HepG2 (cell line): ENCODE results near the gene CD4. TPM values are rescaled to one million over a fixed set of nuclear protein-coding genes. Genes with fewer than 3 reads are reported as not detected.

Source experiments
- CBX2 ChIP-seq, 2 experiments: fragments of 200-600 bp in 1 of 2; sonication (generic); formaldehyde crosslinking in 1 of 2; IDR thresholded peaks; 2 replicates each; pipeline versions ENCODE4 v1.7.0 to v1.8.1; 2018 to 2022; ENCODE audit warnings: low read depth in 2 of 2, low read length in 1 of 2, mild to moderate bottlenecking in 1 of 2, missing genetic modification reagents in 1 of 2
- ETV6 ChIP-seq: sonication (generic); formaldehyde crosslinking; conservative IDR thresholded peaks from 2 replicates; pipeline ENCODE4 v1.4.0; 2020; ENCODE audit warnings: missing genetic modification reagents
- HNRNPL ChIP-seq: fragments of 200-400 bp; formaldehyde crosslinking; IDR thresholded peaks from 2 replicates; pipeline ENCODE4 v1.6.1; 2017; ENCODE audit warnings: mild to moderate bottlenecking, low read depth, low read length
- KMT2A ChIP-seq: sonication (generic); formaldehyde crosslinking; IDR thresholded peaks from 2 replicates; pipeline ENCODE4 v1.4.0; 2020; ENCODE audit warnings: missing genetic modification reagents
- NR3C1 ChIP-seq: sonication (generic); formaldehyde crosslinking; IDR thresholded peaks from 2 replicates; pipeline ENCODE4 v1.4.0; 2020; ENCODE audit warnings: missing genetic modification reagents
- NRL ChIP-seq: sonication (generic); formaldehyde crosslinking; IDR thresholded peaks from 2 replicates; pipeline ENCODE4 v1.5.0; 2020; ENCODE audit warnings: missing genetic modification reagents, mild to moderate bottlenecking, moderate library complexity, borderline replicate concordance
- PBX2 ChIP-seq: IDR thresholded peaks from 2 replicates; pipeline ENCODE4 v1.6.1; 2016; ENCODE audit warnings: control low read depth
- PTBP1 ChIP-seq: fragments of 200-400 bp; formaldehyde crosslinking; IDR thresholded peaks from 2 replicates; pipeline ENCODE4 v1.6.1; 2018; ENCODE audit warnings: low read length, low read depth; ENCODE audit not compliant: poor library complexity, severe bottlenecking
- TAF15 ChIP-seq: fragments of 200-400 bp; formaldehyde crosslinking; IDR thresholded peaks from one replicate; pipeline ENCODE4 v1.6.1; 2018; ENCODE audit warnings: mild to moderate bottlenecking, low read depth, low read length; ENCODE audit not compliant: poor library complexity, severe bottlenecking
- ZBTB21 ChIP-seq: sonication (generic); formaldehyde crosslinking; IDR thresholded peaks from 2 replicates; pipeline ENCODE4 v1.4.0; 2020; ENCODE audit warnings: missing genetic modification reagents
- ZFP82 ChIP-seq: sonication (generic); formaldehyde crosslinking; IDR thresholded peaks from 2 replicates; pipeline ENCODE4 v1.5.1; 2020; ENCODE audit warnings: mild to moderate bottlenecking, missing genetic modification reagents, borderline replicate concordance
- ZHX1 ChIP-seq: sonication (generic); formaldehyde crosslinking; IDR thresholded peaks from 2 replicates; pipeline ENCODE4 v1.8.1; 2022; ENCODE audit warnings: low read depth, mild to moderate bottlenecking, missing genetic modification reagents
- ZNF143 ChIP-seq: sonication (generic); formaldehyde crosslinking; IDR thresholded peaks from 2 replicates; pipeline ENCODE4 v1.4.0; 2020; ENCODE audit warnings: missing genetic modification reagents
- ZNF335 ChIP-seq: sonication (generic); formaldehyde crosslinking; IDR thresholded peaks from 2 replicates; pipeline ENCODE4 v1.4.0; 2020; ENCODE audit warnings: missing genetic modification reagents
- ZNF572 ChIP-seq: sonication (generic); formaldehyde crosslinking; IDR thresholded peaks from 2 replicates; pipeline ENCODE4 v1.5.1; 2020; ENCODE audit warnings: mild to moderate bottlenecking, missing genetic modification reagents
- ZNF816 ChIP-seq: sonication (generic); formaldehyde crosslinking; IDR thresholded peaks from 2 replicates; pipeline ENCODE4 v1.8.0; 2022; ENCODE audit warnings: missing genetic modification reagents, mild to moderate bottlenecking, borderline replicate concordance
- ZNF850 ChIP-seq: sonication (generic); formaldehyde crosslinking; conservative IDR thresholded peaks from 2 replicates; pipeline ENCODE4 v1.9.0; 2021; ENCODE audit warnings: mild to moderate bottlenecking, missing genetic modification reagents
- polyA plus RNA-seq, 8 experiments: library from polyadenylated mRNA; depleted of rRNA in 3 of 8; stranded (reverse) in 7 of 8; unstranded in 1 of 8; fragments of >200 nt; fragmentation: Illumina TruSeq in 4 of 8; extraction: Trizol in 4 of 8; gene quantifications; 2 replicates each; pipeline versions ENCODE4 v1.2.1 to v1.2.3, GENCODE V29; 2011 to 2016; ENCODE audit warnings: low read depth in 4 of 8, missing spikeins in 1 of 8, mixed read lengths in 1 of 8; ENCODE audit not compliant: insufficient read depth in 1 of 8
- total RNA-seq, 5 experiments: library from RNA; depleted of rRNA; stranded (reverse); fragments of >200 nt; fragmentation: Illumina TruSeq; extraction: Trizol; gene quantifications; 2 replicates each; pipeline ENCODE4 v1.2.3, GENCODE V29; 2016; ENCODE audit warnings: low read depth in 1 of 5
- TF ChIP-seq, protein P1 (sequence below): sonication (generic); formaldehyde crosslinking; IDR thresholded peaks from 2 replicates; pipeline ENCODE4 v1.4.0; 2020; ENCODE audit warnings: missing genetic modification reagents
- TF ChIP-seq, protein P2 (sequence below): sonication (generic); formaldehyde crosslinking; IDR thresholded peaks from 2 replicates; pipeline ENCODE4 v1.4.0; 2020; ENCODE audit warnings: low read depth, mild to moderate bottlenecking, missing genetic modification reagents
- TF ChIP-seq, protein P3 (sequence below): IDR thresholded peaks from 2 replicates; pipeline ENCODE4 v1.6.1; 2016; ENCODE audit warnings: mild to moderate bottlenecking

CD4 gene
- total and polyA plus RNA-seq, 2 of the 13 experiments (the other 11 are each of a cell fraction or from before 2014, with no cell fraction given), result 0.07 to 0.95 TPM

DNA sequence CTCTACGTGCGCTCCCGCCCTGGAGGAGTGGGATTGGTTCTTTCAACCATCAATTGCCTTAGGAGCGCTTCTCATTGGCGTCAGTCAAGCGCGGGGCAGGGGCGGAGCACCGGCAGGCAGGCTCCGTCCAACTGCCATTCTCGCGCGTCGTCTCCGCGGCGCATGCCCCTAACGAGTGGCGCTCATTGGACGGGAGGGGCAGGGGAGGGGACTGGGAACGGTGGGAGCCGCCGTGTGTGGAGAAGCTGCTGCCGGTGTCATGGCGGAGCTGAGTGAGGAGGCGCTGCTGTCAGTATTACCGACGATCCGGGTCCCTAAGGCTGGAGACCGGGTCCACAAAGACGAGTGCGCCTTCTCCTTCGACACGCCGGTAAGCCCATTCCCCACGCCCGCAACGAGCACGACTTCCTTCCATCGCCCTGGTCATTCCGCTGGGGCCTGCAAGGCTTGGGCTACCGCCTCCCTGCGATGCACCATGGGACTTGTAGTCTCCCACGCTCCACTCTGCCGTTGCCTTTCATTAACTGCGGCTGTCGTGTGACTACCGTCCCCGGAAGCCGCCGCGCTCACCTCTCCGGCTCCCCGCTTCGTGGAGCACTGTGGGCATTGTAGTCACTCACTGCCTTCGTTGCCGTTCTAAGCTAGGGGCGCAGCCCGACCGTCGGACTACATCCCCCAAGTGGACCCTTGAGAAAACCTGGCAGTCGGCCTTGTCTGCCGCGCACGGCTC, 62.8 kb downstream of the CD4 start, which contains the start of gene USP5 (continued):
- TF ChIP-seq, protein P1, sequence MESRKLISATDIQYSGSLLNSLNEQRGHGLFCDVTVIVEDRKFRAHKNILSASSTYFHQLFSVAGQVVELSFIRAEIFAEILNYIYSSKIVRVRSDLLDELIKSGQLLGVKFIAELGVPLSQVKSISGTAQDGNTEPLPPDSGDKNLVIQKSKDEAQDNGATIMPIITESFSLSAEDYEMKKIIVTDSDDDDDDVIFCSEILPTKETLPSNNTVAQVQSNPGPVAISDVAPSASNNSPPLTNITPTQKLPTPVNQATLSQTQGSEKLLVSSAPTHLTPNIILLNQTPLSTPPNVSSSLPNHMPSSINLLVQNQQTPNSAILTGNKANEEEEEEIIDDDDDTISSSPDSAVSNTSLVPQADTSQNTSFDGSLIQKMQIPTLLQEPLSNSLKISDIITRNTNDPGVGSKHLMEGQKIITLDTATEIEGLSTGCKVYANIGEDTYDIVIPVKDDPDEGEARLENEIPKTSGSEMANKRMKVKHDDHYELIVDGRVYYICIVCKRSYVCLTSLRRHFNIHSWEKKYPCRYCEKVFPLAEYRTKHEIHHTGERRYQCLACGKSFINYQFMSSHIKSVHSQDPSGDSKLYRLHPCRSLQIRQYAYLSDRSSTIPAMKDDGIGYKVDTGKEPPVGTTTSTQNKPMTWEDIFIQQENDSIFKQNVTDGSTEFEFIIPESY (CRISPR knock-in tag), result no peak
- peak; percentile 52 for TF ChIP-seq TAF15
- 0 out of 2 replicates have a peak, but pooled peaks have one; percentile 34 for TF ChIP-seq ZBTB21
- TF ChIP-seq ZNF143 (CRISPR knock-in tag), result peak; percentile 98
- 0 out of 2 replicates have a peak, but pooled peaks have one; percentile 74 for TF ChIP-seq ZFP82 (CRISPR knock-in tag)
- TF ChIP-seq CBX2 (IDR thresholded peaks at IDR 0.05; ENCODE audit: low read depth, low read length), result no peak
- TF ChIP-seq CBX2 (CRISPR knock-in tag; IDR thresholded peaks at IDR 0.05; ENCODE audit: low read depth), result no peak
- no peak for TF ChIP-seq ZNF816
- 0 out of 2 replicates have a peak, but pooled peaks have one; percentile 33 for TF ChIP-seq HNRNPL
- TF ChIP-seq, protein P2, sequence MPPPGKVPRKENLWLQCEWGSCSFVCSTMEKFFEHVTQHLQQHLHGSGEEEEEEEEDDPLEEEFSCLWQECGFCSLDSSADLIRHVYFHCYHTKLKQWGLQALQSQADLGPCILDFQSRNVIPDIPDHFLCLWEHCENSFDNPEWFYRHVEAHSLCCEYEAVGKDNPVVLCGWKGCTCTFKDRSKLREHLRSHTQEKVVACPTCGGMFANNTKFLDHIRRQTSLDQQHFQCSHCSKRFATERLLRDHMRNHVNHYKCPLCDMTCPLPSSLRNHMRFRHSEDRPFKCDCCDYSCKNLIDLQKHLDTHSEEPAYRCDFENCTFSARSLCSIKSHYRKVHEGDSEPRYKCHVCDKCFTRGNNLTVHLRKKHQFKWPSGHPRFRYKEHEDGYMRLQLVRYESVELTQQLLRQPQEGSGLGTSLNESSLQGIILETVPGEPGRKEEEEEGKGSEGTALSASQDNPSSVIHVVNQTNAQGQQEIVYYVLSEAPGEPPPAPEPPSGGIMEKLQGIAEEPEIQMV, result no peak
- TF ChIP-seq PTBP1, result no peak
- TF ChIP-seq ETV6 (CRISPR knock-in tag), result peak; percentile 63; the same call in 1 of the 2 replicates
- no peak for TF ChIP-seq NR3C1 (CRISPR knock-in tag)
- TF ChIP-seq, protein P3, sequence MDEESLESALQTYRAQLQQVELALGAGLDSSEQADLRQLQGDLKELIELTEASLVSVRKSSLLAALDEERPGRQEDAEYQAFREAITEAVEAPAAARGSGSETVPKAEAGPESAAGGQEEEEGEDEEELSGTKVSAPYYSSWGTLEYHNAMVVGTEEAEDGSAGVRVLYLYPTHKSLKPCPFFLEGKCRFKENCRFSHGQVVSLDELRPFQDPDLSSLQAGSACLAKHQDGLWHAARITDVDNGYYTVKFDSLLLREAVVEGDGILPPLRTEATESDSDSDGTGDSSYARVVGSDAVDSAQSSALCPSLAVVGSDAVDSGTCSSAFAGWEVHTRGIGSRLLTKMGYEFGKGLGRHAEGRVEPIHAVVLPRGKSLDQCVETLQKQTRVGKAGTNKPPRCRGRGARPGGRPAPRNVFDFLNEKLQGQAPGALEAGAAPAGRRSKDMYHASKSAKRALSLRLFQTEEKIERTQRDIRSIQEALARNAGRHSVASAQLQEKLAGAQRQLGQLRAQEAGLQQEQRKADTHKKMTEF, result peak; percentile 76
- TF ChIP-seq ZNF335, result peak; percentile 97
- TF ChIP-seq PBX2 (CRISPR knock-in tag), result peak; percentile 90
- 0 out of 2 replicates have a peak, but pooled peaks have one; percentile 61 for TF ChIP-seq ZHX1 (CRISPR knock-in tag)
- no peak for TF ChIP-seq ZNF850 (CRISPR knock-in tag)
- TF ChIP-seq NRL, result peak; percentile 84
- 0 out of 2 replicates have a peak, but pooled peaks have one; percentile 16 for TF ChIP-seq KMT2A (CRISPR knock-in tag)
- TF ChIP-seq ZNF572 (CRISPR knock-in tag), result 0 out of 2 replicates have a peak, but pooled peaks have one; percentile 47
